CD4-positive, alpha-beta T cell treated with Interleukin-21 for 1 hour (primary cell): ENCODE data around the gene MSX1.

Source experiments
- DNase-seq: peaks from one replicate; pipeline ENCODE4 v3.0.0-alpha.2; 2020

The MSX1 gene

DNA sequence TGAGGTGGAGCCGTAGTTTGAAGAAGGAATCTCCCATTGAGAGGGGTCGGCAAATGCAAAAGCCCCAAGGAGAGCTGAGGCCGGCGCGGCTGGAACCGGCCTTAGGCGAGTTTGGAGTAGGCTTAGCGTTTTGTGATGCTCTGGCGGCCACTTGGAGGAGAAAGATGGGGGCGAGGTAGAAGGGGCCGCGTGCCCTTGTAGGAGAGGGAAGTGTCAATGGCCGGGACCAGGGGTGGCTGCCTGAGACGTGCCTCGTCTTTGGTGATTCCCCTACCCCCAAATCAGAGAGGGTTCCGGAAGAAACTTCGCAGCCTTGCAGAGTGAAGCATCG lies 11.7 kb downstream of the MSX1 start:
- no peak for DNase-seq

DNA sequence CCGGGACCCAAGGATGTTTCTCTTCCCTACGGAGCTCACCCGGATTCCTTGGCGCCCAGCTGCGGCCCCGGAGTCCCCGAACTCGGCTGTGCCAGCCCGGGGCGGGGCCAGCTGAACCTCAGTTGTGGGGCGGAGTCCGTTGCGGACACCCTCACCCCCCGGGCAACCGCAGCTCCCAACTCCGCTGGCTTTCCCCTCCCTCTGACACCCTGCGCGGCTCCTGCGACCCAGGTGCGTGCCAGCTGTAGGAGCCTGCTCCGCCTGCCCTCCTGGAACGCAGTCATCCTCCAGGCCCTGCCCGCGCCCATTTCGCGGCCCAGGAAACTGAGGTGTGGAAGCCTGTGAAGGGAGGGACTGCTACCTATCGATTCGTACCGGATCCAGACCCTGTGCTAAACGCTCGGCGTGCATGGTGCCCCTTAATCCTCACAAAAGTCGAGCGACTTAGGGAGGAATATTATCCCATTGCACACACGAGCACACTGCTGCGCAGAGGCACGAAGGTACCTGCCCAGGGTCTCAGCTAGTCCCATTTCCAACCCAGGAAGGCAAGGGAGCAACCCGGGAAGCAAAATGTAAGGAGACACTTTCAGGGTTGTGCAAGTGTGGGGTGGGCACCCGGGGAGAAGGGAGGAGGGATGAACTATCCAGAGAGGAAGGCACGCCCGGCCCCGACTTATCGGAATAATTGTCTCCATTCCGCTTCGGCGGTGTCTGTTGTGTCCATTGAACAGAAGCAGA lies 12.3 kb downstream of the MSX1 start:
- DNase-seq: no peak

DNA sequence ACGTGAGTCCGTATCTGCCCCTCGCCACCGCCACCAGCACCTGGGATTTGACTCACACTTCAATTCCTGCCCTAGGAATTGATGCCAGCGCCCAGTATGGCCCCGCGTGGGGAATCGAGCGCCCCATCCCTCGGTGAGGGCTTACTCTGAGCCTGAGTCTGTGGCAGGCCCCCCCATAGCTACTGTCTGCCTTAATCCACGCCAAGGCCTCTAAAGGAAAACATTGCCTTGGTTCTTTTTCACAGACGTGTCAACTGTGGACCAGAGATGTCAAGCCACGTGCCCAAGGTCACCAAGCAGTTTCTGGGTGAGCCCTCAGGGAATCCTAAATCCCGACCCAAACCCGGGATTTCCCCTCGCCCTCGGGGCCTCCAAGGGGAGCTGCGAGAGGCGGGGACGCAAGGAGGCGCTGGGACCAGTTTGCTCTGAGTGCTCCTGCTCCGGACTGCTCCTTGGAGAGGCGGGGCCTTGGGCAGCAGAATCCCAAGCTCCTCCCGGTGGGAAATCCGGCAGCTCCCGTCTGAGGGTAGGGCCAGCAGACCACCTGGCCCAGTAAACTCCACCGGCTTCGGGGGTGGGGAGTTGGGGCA lies 12.9 kb downstream of the MSX1 start:
- no peak for DNase-seq

DNA sequence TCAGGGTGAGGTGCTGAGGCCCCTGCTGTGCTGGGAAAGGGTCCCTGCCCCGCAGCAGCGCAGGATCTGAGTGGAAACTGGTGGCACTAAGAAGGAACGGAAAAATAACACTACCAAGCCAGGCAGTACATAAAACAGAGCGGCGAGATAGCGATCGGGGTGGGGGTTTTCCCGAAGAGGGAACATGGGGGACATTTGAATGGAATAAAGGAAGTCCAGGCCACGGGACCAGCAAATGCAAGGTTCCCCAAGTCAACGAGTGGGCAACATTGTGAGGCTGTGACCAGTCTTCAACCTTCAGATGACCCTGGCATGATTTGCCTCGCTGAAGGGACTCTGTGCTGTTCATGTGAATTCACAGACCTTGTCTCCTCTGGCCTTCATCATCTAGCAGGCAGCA lies 13.7 kb downstream of the MSX1 start:
- DNase-seq: no peak

DNA sequence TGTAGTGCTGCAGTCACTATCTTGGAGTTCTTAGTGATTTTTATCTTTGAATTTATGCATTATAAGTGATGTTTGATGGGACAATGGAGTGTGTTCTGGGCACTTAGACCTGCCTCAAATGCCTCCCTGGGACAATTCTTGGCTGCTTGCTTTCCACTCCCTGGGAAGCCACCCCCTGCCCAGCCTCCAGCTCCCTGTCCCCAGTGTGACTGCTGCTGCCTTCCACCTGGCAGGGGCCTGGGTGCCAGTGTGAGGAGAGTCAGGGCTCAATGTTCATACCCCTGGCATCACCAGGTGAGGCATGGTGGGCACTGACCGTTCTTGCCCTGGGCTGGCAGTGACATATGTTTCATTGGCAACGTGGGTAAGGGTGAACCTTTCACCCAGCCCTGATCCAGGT lies 14.8 kb downstream of the MSX1 start:
- DNase-seq: no peak

DNA sequence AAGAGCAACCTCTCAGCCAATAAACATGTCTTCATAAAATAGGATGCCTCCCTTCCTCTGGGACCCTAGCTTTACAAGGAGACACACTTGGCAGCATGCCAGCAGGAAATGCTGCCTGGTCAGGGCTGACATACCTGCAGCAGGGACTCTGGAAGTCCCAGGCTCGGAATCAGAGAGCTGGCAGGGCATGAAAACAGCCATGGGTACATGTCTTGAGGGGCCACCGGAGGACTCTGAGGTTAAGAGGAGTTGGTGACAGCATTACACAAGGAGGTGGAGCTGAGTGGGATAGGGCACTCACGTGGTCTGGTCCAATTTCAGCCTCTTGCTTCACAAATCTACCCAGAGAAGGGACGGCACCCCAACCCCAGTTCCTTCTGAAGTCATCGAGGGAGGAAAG lies 15.7 kb downstream of the MSX1 start:
- no peak for DNase-seq

DNA sequence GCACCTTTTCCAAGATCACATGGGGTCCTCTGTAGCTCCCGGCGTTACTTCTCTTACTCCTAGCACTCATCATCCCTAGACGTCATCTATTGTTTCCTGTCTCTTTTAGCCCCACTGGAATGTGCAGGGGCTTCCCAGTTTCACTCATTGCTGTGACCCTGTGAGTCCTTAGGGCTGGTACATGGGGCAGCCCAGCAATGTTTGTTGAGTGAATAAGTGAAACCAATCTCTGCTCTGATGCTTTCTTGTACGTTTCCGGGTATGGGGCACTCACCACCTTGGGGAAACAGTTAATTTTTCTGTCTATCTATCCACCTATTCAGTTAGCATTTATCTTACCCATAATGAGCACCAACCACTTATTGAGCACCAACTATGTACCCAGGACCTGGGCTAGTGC lies 16.1 kb downstream of the MSX1 start:
- no peak for DNase-seq

DNA sequence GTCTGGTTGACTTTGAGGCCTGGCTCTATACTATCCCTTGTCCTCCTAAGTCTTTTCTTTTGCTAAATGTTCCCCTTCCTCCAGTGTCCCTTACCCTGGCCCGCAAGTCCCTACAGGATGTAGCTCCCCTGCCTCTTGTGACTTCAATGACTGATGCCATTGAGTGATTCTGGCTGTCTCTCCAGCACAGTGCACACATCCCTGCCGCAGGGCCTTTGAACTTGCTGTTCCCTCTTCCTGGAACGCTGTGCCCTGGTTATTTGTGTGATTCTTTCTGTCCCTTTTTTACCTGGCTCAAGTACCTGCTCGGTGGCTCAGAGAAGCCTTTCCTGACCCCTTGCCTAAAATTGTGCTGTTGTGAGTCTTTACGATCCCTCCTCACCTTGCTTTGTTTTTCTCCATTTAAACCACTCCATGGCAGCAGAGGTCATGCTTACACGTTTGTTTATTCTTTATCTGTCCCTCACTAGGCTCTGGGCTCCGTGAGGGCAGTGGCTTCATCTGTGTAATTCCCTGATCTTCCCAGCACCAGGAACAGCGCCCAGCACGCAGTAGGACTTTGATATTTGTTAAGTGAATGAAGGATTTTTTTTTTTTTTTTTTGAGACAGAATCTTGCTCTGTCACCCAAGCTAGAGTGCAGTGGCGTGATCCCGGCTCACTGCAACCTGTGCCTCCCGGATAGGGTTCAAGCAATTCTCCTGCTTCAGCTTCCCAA lies 17.6 kb downstream of the MSX1 start:
- DNase-seq: no peak

DNA sequence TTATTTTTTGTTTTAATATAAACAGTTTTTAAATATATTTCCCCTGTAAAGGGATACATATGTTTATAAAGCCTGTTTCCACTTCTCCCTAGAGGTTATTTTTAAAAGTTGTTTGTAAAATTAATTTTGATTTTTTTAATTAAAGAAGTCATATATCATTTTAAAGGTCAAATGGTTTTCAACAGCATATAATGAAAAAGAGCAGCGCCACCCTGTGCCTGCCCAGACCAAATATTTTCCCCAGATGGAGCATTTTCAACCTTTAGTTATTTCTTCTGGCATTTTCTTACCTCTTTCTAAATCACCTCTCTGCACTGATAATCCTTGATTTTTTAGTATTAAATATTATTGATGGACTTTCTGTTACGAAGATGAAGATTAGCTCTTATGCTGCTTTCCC lies 21.0 kb downstream of the MSX1 start:
- no peak for DNase-seq

DNA sequence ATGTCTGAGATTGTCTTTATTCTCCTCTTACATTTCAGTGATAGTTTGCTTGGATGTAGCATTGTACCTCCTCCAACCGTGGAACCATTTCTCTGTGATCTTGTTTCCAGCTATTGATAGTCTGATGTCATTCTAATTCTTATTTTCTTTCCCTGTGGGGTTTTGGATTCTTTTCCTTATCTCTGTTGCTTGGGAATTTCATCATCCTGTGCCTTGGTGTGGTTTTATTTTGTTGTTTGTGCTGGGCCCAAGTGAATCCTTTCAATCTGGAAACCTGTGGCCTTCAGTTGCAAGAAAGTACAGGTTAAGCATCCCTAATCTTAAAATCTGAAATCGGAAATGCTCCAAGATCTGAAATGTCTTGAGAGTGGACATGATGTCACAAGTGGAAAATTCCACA lies 22.0 kb downstream of the MSX1 start:
- no peak for DNase-seq

DNA sequence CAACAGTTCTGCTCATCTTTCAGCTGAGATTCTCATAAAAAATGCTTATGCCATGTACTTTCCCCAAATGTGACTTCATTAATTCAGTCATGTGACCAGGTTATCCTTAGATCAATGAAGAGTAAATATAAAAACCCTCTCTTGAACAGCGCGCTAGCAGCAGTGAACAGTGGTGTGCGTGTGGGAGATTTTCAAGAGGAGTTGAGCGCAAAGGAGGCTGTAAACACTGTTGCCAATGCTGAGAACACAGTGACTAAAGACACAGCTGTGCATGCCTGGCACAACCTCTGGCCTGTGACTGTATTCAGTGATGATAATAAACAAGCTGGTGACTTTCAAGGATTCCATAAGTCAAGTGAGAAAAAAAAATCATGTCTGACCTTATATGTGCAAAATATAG lies 25.1 kb downstream of the MSX1 start:
- DNase-seq: no peak

DNA sequence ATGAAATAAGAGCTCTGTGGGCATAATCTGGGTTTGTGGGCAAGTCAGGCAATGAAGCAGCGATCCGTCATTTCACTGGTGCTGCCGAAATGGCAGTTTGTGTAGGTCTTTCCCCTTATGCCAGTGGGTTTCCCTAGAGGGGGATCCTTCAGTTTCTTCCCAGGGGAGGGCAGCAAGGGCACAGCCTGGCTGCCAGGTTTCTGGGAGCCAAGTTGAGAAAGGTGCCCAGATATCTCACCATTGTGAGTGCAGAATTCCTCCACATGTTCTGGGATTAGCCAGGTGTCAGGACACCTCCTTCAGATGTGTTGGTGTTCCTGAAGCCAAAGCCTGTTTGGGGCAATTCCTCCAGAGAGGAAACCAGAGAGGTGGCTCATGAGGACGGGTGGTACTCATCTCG lies 28.0 kb downstream of the MSX1 start:
- DNase-seq: no peak

DNA sequence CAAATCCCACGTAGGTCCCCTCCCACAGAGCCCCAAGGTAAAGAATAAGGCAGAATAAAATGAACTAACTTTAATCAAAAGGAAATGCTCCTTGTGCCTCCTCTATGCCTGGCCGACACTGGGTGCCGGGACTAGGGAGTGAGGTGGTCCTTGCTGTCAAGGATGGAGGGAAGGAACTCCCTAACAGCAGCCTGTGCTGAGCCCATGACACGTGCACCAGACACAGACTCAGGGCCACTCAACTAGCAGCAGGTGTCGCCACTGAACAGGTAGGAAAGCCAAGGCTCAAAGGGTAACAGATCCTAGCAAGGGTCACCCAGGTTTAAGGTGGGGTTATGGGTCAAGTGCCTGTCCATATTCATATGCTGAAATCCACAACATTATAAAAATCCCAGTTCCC lies 29.2 kb downstream of the MSX1 start:
- no peak for DNase-seq

DNA sequence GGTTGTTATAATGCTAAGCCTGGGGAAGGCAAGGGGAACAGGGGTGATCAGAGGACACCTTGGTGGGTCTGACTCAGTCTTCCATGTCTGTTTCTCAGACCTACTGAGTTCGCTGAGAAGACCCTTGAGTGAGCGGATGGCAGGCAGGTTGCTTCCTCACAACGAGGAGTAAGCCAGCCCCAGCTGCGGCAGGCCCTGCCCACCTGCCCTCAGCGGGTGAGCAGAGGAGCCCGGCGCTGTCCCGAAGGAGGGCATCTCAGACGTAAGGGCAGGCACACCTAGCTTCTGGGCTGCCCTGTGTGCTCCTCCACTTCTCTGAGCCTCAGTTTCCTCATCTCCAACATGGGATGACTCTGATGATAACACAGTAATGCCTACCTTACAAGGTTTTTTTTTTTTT lies 30.3 kb downstream of the MSX1 start:
- DNase-seq: no peak

DNA sequence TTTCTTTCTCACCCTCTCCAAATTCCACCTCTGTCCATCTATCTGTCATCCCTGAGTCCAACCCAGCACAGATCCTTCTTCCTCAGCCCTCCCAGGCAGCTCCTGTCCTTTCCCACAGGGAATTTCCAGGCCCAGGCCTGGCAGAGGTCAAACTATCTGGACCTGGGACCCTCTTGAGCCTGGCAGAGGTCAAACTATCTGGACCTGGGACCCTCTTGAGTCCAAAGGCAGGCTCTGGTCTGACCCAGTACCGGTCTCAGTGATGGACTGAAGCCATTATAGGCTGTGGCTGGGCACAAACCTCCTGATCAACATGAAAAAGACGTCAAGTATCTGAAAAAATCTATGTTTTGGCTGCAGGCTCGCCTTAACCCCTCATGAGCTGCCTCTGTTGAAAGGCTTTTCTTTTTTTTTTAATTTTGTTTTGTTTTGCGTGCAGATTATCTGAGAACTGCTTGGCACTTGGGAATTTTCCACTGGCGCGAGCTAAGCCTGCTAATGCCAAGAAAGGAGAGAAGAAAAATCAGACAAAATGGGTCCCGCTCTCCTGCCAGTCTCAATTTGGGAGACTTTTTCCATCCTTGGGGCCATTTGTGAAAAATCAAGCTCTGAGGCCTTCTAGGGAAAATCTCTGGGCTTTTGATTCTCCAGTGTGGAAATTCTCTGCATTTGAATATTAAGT lies 31.2 kb downstream of the MSX1 start:
- DNase-seq: no peak

DNA sequence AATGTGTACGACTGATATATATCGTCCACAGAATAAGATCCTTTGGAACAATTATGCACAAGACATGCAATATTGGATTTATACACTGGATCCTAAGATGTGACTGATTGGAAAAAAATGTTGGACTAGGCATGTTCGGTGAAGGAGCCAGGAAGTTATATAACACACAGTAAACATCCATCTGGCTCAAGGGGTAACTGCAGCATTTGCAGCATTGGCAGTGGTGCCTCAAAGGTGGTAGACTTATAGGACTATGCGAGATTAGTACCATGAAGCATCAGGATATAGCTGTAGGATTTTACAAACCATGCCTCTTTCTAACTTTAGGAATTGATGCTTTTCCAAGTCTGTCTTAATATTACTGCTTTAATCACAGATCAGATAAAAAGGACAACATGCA lies 34.3 kb downstream of the MSX1 start:
- DNase-seq: no peak

DNA sequence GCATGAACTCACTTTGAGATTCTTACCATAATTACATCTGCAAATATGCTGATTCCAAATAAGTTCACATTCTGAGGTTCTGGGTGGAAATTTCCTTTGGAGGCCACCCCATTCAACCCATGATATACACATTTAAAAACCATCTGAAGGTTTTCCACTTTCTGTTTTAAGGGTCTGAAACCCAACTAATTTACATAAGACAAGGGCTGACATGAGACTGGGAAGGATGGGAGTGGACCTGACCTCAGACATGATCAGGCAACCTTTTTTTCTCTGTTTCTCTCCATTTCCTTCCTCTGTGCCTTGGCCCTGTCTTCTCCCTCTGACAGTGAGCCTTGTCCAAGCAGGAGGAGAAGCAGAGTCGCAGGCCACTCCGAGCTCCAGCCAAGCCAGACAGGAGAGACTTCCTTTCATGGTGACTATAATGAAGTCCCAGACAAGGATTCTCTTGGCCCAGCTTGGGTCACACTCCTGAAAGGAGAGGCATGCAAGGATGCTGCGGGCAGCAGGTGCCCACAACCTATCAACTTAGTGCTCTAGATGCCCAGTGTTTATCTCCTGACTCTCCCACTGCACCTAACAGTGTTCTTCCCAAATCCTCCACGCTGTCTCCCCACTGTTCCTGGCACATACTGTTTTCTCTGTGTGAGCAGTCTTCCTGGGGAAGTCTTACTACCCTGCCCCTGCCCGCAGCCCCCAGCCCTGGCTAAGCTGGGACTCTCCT lies 39.9 kb downstream of the MSX1 start:
- DNase-seq: no peak

DNA sequence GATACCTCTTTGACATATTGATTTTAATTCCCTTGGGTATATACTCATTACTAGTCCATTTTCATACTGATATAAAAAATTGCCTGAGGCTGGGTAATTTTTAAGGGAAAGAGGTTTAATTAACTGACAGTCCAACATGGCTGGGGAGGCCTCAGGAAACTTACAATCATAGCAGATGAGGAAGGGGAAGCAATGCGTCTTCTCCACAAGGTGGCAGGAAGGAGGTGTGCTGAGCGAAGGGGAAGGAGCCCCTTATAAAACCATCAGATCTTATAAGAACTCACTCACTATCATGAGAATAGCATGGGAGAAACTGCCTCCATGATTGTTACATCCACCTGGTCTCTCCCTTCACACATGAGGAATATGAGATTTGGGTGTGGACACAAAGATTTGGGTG lies 42.4 kb downstream of the MSX1 start:
- DNase-seq: no peak

DNA sequence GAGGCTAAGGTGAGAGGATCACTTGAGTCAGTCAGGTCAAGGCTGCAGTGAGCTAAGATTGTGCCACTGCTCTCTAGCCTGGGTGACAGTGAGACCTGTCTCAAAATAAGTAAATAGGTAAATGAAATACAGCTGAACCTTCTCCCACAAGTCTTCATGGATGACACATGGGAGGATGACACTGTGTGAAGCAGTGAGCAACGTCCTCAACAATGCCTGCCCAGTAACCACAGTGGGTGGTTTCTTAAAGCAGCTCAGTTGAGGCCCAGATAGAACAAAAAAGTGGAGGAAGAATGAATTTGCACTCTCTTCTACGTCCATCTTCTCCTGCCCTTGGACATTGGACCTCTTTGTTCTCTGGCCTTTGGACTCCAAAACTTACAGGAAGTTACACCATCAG lies 52.7 kb downstream of the MSX1 start:
- no peak for DNase-seq

DNA sequence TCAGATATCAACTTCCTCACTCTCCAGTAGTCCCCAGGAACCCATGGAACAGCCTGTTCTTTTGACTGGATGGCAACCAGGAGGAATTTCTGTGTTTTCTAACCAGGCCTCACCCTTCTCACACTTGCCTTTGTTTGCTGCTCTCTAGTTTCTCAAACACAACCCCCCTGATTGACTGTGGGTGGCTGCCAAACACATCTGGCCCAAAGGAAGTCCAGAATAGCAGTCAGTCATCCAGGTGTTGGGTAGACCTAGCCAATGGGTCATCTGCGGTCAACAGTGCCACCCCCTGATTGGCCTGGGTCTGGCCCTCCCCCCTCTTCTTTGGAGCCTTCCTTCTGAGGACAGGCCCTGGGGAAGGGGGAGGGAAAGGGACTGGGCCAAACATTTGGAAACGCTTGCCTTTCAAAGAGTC lies 53.7 kb downstream of the MSX1 start:
- no peak for DNase-seq
